ENCODE data around the gene COMMD1.
"Not testable (repeated sequence)": the region's sequence is repeated elsewhere in the genome, so short reads cannot be mapped to it uniquely, and the experiment has no call there.

Gene COMMD1

GRCh38 chr2:62112179-62112578 is 206.7 kb downstream of the COMMD1 start:
- TF ChIP-seq, protein P1, sequence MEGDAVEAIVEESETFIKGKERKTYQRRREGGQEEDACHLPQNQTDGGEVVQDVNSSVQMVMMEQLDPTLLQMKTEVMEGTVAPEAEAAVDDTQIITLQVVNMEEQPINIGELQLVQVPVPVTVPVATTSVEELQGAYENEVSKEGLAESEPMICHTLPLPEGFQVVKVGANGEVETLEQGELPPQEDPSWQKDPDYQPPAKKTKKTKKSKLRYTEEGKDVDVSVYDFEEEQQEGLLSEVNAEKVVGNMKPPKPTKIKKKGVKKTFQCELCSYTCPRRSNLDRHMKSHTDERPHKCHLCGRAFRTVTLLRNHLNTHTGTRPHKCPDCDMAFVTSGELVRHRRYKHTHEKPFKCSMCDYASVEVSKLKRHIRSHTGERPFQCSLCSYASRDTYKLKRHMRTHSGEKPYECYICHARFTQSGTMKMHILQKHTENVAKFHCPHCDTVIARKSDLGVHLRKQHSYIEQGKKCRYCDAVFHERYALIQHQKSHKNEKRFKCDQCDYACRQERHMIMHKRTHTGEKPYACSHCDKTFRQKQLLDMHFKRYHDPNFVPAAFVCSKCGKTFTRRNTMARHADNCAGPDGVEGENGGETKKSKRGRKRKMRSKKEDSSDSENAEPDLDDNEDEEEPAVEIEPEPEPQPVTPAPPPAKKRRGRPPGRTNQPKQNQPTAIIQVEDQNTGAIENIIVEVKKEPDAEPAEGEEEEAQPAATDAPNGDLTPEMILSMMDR (IDR thresholded peaks at IDR 0.05; ENCODE audit: extremely low read depth, missing control alignments), result no peak
- DNase-seq (ENCODE audit: low spot score), result no peak

DNA sequence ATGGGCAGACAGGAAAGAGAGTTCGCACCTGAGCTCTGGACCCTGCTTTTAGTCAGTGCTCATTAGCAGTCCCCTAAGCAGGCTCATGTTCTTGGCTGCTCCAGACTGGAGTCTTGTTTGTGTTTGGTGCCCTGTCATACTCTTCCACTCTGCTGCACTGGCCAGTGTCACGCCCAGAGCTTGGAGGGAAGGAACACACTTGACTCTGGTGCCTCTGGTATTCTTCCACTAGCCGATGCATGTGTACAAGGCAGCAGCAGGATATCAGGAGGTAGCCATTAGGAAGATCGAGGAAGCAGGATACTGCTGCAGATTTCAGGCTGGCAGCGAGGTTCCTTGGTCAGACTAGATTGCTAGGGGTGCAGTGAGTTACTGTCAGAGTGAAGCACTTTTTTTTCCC is 209.1 kb downstream of the COMMD1 start:
- no peak for DNase-seq (ENCODE audit: low spot score)
- TF ChIP-seq, protein P1 (IDR thresholded peaks at IDR 0.05; ENCODE audit: extremely low read depth, missing control alignments), result no peak

GRCh38 chr2:62116983-62117382 is 211.5 kb downstream of the COMMD1 start:
- TF ChIP-seq, protein P1 (IDR thresholded peaks at IDR 0.05; ENCODE audit: extremely low read depth, missing control alignments), result no peak
- no peak for DNase-seq (ENCODE audit: low spot score)

DNA sequence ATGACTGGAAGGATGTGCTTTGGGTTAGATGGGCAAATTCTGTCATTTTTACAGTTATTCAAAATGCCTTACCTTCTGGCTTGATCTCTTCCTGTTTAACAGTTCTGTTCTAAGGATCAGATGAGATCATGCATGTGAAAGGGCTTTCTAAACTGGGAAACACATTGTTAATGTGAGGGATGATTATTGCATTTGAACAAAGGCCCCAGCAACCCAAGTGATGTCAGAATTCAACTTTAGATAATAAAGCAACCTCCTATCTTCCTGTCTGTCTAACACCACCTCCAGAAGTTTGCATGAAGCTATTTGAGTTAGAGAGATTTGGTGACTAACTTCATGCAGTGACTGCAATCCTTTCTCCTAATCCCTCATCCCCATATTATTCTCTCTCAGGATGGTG is 212.7 kb downstream of the COMMD1 start:
- DNase-seq (ENCODE audit: low spot score), result no peak
- TF ChIP-seq, protein P1 (IDR thresholded peaks at IDR 0.05; ENCODE audit: extremely low read depth, missing control alignments), result no peak

DNA sequence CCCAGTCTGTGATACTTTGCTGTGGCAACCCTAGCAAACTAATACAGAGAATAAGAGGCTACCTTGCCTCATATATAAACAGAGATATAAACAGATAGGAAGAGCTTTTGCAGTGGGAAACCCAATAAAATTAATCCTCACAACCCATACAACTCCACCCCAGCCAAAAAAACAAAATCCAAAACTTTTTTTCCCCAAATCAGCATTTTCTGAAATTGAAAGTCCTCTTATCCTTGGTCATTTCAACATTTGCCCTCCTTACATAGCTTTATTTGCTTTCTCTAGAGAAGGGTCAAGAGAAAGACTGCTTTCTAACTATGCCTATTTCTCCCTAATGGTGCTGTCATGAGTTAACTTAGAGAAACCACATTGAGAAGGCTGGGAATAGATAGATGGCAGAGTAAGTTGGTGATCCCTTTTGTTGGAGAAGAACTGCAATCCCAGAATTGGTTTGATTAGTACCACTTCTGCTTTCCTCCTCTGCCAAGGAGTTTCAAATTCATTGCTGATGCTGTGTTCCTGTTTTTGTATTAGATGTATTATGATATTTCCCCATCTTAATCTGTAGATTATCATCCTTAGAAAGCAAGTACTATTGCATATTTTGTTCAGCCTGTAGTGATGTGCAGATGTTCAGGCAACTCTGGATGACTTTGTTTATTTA is 214.0 kb downstream of the COMMD1 start:
- no peak for DNase-seq (ENCODE audit: low spot score)
- TF ChIP-seq, protein P1 (IDR thresholded peaks at IDR 0.05; ENCODE audit: extremely low read depth, missing control alignments), result no peak

DNA sequence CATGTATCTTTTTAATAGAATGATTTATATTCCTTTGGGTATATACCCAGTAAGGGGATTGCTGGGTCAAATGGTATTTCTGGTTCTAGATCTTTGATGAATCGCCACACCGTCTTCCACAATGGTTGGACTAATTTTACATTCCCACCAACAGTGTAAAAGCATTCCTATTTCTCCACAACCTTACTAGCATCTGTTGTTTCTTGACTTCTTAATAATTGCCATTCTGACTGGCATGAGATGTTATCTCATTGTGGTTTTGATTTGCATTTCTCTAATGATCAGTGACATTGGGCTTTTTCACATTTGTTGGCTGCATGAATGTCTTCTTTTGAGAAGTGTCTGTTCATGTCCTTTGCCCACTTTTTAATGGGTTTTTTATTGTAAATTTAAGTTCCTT is 220.8 kb downstream of the COMMD1 start:
- DNase-seq (ENCODE audit: low spot score), result not testable (repeated sequence)

DNA sequence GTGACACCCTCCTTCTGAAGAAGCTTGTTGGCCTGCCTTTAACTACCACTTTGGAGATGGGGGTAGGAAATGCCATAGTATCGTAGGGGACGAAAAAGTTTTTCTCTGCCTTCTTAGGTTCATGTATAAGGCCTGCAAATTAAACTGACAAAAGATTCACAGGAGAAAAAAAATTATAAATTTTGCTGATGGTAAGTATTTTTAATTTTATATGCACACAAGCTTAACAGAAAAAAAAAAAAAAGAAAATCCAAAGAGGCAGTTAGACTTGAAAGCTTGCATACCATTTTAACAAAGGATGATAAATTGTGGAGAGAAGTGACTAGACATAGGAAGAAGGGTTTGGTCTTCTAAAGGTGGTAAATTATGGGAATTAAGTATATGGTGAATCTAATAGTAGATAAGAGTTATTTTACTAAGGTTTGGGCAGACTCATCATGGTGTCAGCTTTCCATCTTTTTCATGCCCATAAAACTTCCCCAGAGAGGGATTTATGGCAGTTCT is 227.9 kb downstream of the COMMD1 start:
- no peak for DNase-seq (ENCODE audit: low spot score)
- TF ChIP-seq, protein P1 (IDR thresholded peaks at IDR 0.05; ENCODE audit: extremely low read depth, missing control alignments), result no peak

Measured in GM20000 (cell line).